Measurements from ENCODE around the gene PDXDC1.
"Not testable (repeated sequence)": the region's sequence is repeated elsewhere in the genome, so short reads cannot be mapped to it uniquely, and the experiment has no call there.

PDXDC1 gene

GRCh38 chr16:15168953-15169652 lies 194.3 kb downstream of the PDXDC1 start:
- not testable (repeated sequence) for DNase-seq

GRCh38 chr16:15179909-15180308 lies 205.1 kb downstream of the PDXDC1 start:
- not testable (repeated sequence) for DNase-seq

- not testable (repeated sequence) for DNase-seq
Observed at GRCh38 chr16:15180946-15181345, 206.1 kb downstream of the PDXDC1 start.

GRCh38 chr16:15184000-15184399 lies 209.2 kb downstream of the PDXDC1 start:
- not testable (repeated sequence) for DNase-seq
